ENCODE data around the gene FDX1. TPM values are rescaled to one million over a fixed set of nuclear protein-coding genes. Genes with fewer than 3 reads are reported as not detected.

Gene FDX1
- total RNA-seq, 1 donor from 2014 or later = 18.1 TPM

GRCh38 chr11:110431051-110431672 lies 1.4 kb downstream of the FDX1 start:
- DNase-seq (ENCODE audit: low spot score) = no peak

- no peak for DNase-seq (ENCODE audit: low spot score)
Measured at GRCh38 chr11:110431674-110432073, 1.9 kb downstream of the FDX1 start.

GRCh38 chr11:110432713-110433392 lies 3.1 kb downstream of the FDX1 start:
- DNase-seq (ENCODE audit: low spot score) = no peak

- no peak for DNase-seq (ENCODE audit: low spot score)
Measured at GRCh38 chr11:110433393-110434333, 3.9 kb downstream of the FDX1 start.

- peak; percentile 18 for DNase-seq (ENCODE audit: low spot score)
Measured at GRCh38 chr11:110434952-110435779, 5.4 kb downstream of the FDX1 start.

- no peak for DNase-seq (ENCODE audit: low spot score)
Measured at GRCh38 chr11:110435780-110436717, 6.3 kb downstream of the FDX1 start.

GRCh38 chr11:110438017-110438416 lies 8.3 kb downstream of the FDX1 start:
- DNase-seq (ENCODE audit: low spot score) = no peak

- DNase-seq (ENCODE audit: low spot score) = no peak
Measured at GRCh38 chr11:110445437-110445836, 15.7 kb downstream of the FDX1 start.

- DNase-seq (ENCODE audit: low spot score) = no peak
Measured at GRCh38 chr11:110446061-110446460, 16.3 kb downstream of the FDX1 start.

GRCh38 chr11:110446594-110446993 lies 16.8 kb downstream of the FDX1 start:
- no peak for DNase-seq (ENCODE audit: low spot score)

GRCh38 chr11:110447343-110447742 lies 17.6 kb downstream of the FDX1 start:
- DNase-seq (ENCODE audit: low spot score) = no peak

- DNase-seq (ENCODE audit: low spot score) = no peak
Measured at GRCh38 chr11:110447897-110448745, 18.4 kb downstream of the FDX1 start.

GRCh38 chr11:110450246-110450645 lies 20.5 kb downstream of the FDX1 start:
- no peak for DNase-seq (ENCODE audit: low spot score)

GRCh38 chr11:110452720-110453119 lies 23.0 kb downstream of the FDX1 start:
- no peak for DNase-seq (ENCODE audit: low spot score)

- DNase-seq (ENCODE audit: low spot score) = no peak
Measured at GRCh38 chr11:110453684-110454354, 24.1 kb downstream of the FDX1 start.

GRCh38 chr11:110454609-110455008 lies 24.9 kb downstream of the FDX1 start:
- DNase-seq (ENCODE audit: low spot score) = no peak

GRCh38 chr11:110455718-110456117 lies 26.0 kb downstream of the FDX1 start:
- no peak for DNase-seq (ENCODE audit: low spot score)

- no peak for DNase-seq (ENCODE audit: low spot score)
Measured at GRCh38 chr11:110463153-110463552, 33.4 kb downstream of the FDX1 start.

GRCh38 chr11:110465231-110465630 lies 35.5 kb downstream of the FDX1 start:
- DNase-seq (ENCODE audit: low spot score) = no peak

All from mucosa of gallbladder (tissue), 1 donor.